GM19372 (cell line): Measurements from ENCODE around the gene FXYD5.

Experiments
- ATAC-seq: cut with Tn5 transposase; IDR thresholded peaks from one replicate; pipeline ENCODE4 v1.9.1; 2021; ENCODE audit warnings: mild to moderate bottlenecking, low read depth, moderate library complexity; ENCODE audit not compliant: unreplicated experiment

The FXYD5 gene

GRCh38 chr19:35153701-35154524 lies 622 bp upstream of the FXYD5 start:
- ATAC-seq: no peak

- ATAC-seq: no peak
Observed at GRCh38 chr19:35155441-35155840, 906 bp downstream of the FXYD5 start.

GRCh38 chr19:35155981-35156672 lies 1.6 kb downstream of the FXYD5 start:
- ATAC-seq: no peak

GRCh38 chr19:35156673-35157014 lies 2.1 kb downstream of the FXYD5 start:
- no peak for ATAC-seq

- no peak for ATAC-seq
Observed at GRCh38 chr19:35157431-35157830, 2.9 kb downstream of the FXYD5 start.

GRCh38 chr19:35159606-35160005 lies 5.1 kb downstream of the FXYD5 start:
- ATAC-seq: no peak

GRCh38 chr19:35160629-35161433 lies 6.3 kb downstream of the FXYD5 start:
- ATAC-seq: no peak

GRCh38 chr19:35161434-35161743 lies 6.9 kb downstream of the FXYD5 start:
- no peak for ATAC-seq

GRCh38 chr19:35162471-35163326 lies 8.2 kb downstream of the FXYD5 start:
- no peak for ATAC-seq

- ATAC-seq: no peak
Observed at GRCh38 chr19:35164418-35164817, 9.9 kb downstream of the FXYD5 start.

- ATAC-seq: no peak
Observed at GRCh38 chr19:35165200-35166058, 10.9 kb downstream of the FXYD5 start.

- ATAC-seq: no peak
Observed at GRCh38 chr19:35166100-35167063, 11.8 kb downstream of the FXYD5 start.

- no peak for ATAC-seq
Observed at GRCh38 chr19:35167251-35168119, 12.9 kb downstream of the FXYD5 start.

- no peak for ATAC-seq
Observed at GRCh38 chr19:35168196-35168595, 13.7 kb downstream of the FXYD5 start.

GRCh38 chr19:35169221-35169995 lies 14.9 kb downstream of the FXYD5 start:
- no peak for ATAC-seq

- ATAC-seq: no peak
Observed at GRCh38 chr19:35170359-35171061, 16.0 kb downstream of the FXYD5 start.
